Thoracic aorta (tissue), 2 donors: ENCODE measurements around the gene MYOD1. TPM values are rescaled to one million over a fixed set of nuclear protein-coding genes. Genes with fewer than 3 reads are reported as not detected.

ENCODE experiments used
- ATAC-seq: fragments of 150-250 bp; one replicate; pipeline ENCODE4 v1.8.0; 2017; ENCODE audit warnings: low read depth; ENCODE audit not compliant: insufficient number of reproducible peaks, low FRiP score
- DNase-seq: peaks from one replicate; pipeline ENCODE4 v3.0.0-alpha.2; 2020; ENCODE audit warnings: low spot score
- H3K27ac ChIP-seq, 2 donors: fragments of 200-600 bp; sonication (generic); 1 replicate in 1 of 2; 2 replicates in 1 of 2; pipeline ENCODE4 v1.5.1; 2016; ENCODE audit warnings: mild to moderate bottlenecking in 2 of 2, moderate library complexity in 2 of 2
- H3K27me3 ChIP-seq: fragments of 200-600 bp; sonication (generic); replicated peaks from 2 replicates; pipeline ENCODE4 v1.6.0; 2016; ENCODE audit warnings: mild to moderate bottlenecking; ENCODE audit not compliant: insufficient read depth
- H3K36me3 ChIP-seq: fragments of 200-600 bp; sonication (generic); one replicate; pipeline ENCODE4 v1.5.1; 2016
- H3K4me1 ChIP-seq, 2 donors: fragments of 200-600 bp; sonication (generic); 1 replicate in 1 of 2; 2 replicates in 1 of 2; pipeline versions ENCODE4 v1.5.1 to v1.6.0; 2016; ENCODE audit warnings: low read depth in 2 of 2, mild to moderate bottlenecking in 1 of 2; ENCODE audit not compliant: control insufficient read depth in 1 of 2
- H3K4me3 ChIP-seq: fragments of 200-600 bp; sonication (generic); 2 replicates; pipeline ENCODE4 v1.5.1; 2016; ENCODE audit warnings: mild to moderate bottlenecking
- H3K9me3 ChIP-seq: fragments of 200-600 bp; sonication (generic); 2 replicates; pipeline ENCODE4 v1.5.1; 2016
- total RNA-seq, 2 donors: library from RNA; depleted of rRNA; stranded (reverse); fragments of >200 nt; gene quantifications; one replicate each; pipeline versions ENCODE4 v1.1.0 to v1.2.3, GENCODE V29; 2016
- TF ChIP-seq, protein P1 (sequence below): fragments of 200-600 bp; sonication (generic); IDR thresholded peaks from one replicate; pipeline ENCODE4 v1.5.1; 2019; ENCODE audit warnings: antibody characterized with exemption

Gene MYOD1
- total RNA-seq, 2 donors from 2014 or later, result not detected

DNA sequence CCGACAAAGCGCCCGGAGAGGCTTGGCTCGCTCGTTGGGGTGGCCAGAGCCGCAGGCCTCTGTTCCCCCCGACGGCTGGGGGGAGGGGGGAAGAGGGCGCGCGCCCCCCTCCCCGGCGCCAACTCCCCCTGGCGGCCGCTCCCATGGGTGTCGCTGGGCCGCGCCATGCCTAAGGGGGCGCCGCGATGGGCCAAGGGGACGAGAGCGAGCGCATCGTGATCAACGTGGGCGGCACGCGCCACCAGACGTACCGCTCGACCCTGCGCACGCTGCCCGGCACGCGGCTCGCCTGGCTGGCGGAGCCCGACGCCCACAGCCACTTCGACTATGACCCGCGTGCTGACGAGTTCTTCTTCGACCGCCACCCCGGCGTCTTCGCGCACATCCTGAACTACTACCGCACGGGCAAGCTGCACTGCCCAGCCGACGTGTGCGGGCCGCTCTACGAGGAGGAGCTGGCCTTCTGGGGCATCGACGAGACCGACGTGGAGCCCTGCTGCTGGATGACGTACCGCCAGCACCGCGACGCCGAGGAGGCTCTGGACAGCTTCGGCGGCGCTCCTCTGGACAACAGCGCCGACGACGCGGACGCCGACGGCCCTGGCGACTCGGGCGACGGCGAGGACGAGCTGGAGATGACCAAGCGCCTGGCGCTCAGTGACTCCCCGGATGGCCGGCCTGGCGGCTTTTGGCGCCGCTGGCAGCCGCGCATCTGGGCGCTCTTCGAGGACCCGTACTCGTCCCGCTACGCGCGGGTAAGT, 16.6 kb downstream of the MYOD1 start:
- ATAC-seq, result no peak
- peaks cover 14% of the 10 kb centered on the region for H3K27me3 ChIP-seq
- TF ChIP-seq, protein P1, sequence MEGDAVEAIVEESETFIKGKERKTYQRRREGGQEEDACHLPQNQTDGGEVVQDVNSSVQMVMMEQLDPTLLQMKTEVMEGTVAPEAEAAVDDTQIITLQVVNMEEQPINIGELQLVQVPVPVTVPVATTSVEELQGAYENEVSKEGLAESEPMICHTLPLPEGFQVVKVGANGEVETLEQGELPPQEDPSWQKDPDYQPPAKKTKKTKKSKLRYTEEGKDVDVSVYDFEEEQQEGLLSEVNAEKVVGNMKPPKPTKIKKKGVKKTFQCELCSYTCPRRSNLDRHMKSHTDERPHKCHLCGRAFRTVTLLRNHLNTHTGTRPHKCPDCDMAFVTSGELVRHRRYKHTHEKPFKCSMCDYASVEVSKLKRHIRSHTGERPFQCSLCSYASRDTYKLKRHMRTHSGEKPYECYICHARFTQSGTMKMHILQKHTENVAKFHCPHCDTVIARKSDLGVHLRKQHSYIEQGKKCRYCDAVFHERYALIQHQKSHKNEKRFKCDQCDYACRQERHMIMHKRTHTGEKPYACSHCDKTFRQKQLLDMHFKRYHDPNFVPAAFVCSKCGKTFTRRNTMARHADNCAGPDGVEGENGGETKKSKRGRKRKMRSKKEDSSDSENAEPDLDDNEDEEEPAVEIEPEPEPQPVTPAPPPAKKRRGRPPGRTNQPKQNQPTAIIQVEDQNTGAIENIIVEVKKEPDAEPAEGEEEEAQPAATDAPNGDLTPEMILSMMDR, result peak; percentile 24
- H3K27ac ChIP-seq, result no peak overlapping the region
- H3K4me3 ChIP-seq, result no peak overlapping the region
- DNase-seq, result no peak
- no peaks in the 10 kb centered on the region for H3K9me3 ChIP-seq
- H3K36me3 ChIP-seq, result no peaks in the 10 kb centered on the region
- peaks cover 11 to 18% of the 10 kb centered on the region in 2 donors for H3K4me1 ChIP-seq

DNA sequence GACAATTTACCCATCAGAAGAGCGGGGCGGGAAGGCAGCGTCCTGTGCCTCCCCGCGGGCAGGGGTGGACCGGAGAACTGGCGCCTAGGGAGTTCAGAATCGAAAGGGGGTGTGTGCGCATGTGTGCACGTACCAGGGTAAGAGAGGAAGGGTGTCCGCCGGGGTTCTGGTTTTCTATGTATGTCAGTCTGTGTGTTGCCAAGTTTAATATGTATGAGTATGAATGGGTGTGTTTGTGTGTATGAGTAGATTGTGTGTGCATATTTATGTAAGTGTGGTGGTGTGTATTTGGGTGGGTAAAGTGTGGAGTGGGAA, 17.2 kb downstream of the MYOD1 start:
- DNase-seq (no peak), ATAC-seq (no peak)
- Histone ChIP-seq H3K27me3 (peaks cover 14% of the 10 kb centered on the region), H3K9me3 (no peaks in the 10 kb centered on the region), H3K36me3 (no peaks in the 10 kb centered on the region), H3K27ac (no peak overlapping the region), H3K4me3 (no peak overlapping the region), H3K4me1 (peaks cover 11 to 18% of the 10 kb centered on the region in 2 donors)
- TF ChIP-seq, protein P1, result no peak

DNA sequence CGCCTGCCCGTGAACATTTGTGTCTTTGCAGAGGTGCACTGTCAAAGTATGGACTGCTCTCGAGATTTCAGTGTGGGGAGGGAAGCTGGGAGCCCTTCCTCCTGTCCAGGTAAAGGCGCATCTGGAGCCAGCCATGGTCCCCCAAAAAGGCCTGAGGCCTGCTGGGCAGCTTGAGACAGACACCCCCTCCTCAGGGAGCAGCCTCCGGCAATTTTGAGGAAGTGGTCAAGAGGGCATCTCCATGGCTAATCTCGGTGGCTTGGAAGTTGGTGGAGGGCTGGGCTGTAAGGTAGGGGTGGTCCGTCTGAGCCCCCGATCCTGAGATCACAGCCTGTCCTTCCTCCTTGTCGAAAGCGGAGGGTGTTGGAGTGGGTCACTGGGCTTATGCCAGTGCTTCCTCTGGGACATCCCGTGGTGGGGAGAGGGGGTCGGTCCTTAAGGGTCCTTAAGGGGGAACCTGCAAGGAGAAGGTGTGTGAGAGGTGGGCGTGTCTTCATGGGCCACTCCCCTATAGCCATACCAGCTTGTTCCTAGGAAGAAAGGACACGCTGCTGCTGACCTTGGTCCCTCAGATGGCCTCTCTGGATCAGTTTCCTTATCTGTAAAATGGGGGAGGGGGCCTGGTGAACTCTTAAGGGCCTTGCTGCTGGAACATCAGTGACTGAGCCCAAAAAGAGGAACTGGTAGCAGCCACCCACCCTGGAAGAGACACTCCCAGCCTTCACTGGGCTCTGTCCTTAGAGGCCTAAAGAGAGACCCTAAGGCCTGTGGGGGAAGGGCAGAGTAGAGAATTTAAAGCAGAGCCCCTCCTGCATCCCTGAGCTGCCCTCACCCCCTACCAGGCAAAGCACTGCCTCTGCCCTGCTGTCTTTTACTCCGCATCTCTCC, 17.8 kb downstream of the MYOD1 start:
- ATAC-seq (no peak), DNase-seq (no peak)
- Histone ChIP-seq H3K4me1 (peaks cover 11 to 18% of the 10 kb centered on the region in 2 donors), H3K27ac (no peak overlapping the region), H3K9me3 (no peaks in the 10 kb centered on the region), H3K27me3 (peaks cover 14% of the 10 kb centered on the region), H3K4me3 (no peak overlapping the region), H3K36me3 (no peaks in the 10 kb centered on the region)
- TF ChIP-seq, protein P1, result no peak

DNA sequence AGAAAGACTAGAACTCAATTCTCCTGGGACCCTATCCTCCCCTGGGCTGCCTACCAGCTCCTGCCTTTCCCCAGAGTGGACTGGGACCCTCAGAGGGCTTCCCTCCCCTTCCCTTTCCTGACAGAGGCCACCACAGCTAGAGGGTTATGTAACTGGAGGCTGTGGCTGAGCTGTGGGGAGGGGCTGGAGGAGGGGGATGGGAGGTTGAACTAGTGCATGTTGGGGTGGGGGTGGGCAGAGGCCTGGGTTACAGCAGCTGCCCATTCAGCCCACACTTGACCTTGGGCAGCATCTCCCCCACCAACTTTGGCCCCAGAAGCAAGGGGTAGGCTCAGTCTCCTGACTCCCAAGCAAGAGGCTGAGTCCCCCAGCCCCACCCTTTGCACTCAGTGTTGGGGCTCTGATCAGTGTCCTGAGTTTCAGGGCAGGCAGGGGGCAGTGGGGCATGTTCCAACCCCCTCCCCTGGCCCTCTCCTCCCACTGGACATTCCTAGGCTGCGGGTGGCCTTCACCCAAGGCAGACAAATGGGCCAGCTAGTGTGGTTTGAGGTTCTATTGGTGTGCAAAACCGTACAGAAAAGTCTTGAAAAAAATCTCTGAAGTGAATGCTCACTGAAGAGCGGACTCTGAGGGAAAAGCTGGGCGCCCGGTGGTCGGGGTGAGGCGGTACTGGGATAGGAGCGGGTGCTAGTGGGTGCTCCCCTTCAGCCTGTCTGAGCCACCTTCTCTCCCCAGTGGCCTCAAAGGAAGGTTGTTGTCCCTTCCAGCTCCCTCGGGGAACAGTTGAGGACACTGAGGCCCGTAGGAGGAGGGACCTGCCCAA, 19.0 kb downstream of the MYOD1 start:
- peaks cover 14% of the 10 kb centered on the region for H3K27me3 ChIP-seq
- H3K9me3 ChIP-seq, result no peaks in the 10 kb centered on the region
- no peak overlapping the region for H3K27ac ChIP-seq
- no peak overlapping the region for H3K4me3 ChIP-seq
- DNase-seq (no peak), ATAC-seq (no peak)
- TF ChIP-seq, protein P1, result no peak
- no peaks in the 10 kb centered on the region for H3K36me3 ChIP-seq
- H3K4me1 ChIP-seq, result peaks cover 11 to 18% of the 10 kb centered on the region in 2 donors
